GM12801 (cell line): Measurements from ENCODE around the gene MPEG1.

Experiments used
- CTCF ChIP-seq: IDR thresholded peaks from one replicate; pipeline ENCODE4 v1.5.1; 2011; ENCODE audit warnings: control low read depth; ENCODE audit not compliant: insufficient read length; ENCODE audit errors: extremely low read depth

MPEG1 gene, protein sequence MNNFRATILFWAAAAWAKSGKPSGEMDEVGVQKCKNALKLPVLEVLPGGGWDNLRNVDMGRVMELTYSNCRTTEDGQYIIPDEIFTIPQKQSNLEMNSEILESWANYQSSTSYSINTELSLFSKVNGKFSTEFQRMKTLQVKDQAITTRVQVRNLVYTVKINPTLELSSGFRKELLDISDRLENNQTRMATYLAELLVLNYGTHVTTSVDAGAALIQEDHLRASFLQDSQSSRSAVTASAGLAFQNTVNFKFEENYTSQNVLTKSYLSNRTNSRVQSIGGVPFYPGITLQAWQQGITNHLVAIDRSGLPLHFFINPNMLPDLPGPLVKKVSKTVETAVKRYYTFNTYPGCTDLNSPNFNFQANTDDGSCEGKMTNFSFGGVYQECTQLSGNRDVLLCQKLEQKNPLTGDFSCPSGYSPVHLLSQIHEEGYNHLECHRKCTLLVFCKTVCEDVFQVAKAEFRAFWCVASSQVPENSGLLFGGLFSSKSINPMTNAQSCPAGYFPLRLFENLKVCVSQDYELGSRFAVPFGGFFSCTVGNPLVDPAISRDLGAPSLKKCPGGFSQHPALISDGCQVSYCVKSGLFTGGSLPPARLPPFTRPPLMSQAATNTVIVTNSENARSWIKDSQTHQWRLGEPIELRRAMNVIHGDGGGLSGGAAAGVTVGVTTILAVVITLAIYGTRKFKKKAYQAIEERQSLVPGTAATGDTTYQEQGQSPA

DNA sequence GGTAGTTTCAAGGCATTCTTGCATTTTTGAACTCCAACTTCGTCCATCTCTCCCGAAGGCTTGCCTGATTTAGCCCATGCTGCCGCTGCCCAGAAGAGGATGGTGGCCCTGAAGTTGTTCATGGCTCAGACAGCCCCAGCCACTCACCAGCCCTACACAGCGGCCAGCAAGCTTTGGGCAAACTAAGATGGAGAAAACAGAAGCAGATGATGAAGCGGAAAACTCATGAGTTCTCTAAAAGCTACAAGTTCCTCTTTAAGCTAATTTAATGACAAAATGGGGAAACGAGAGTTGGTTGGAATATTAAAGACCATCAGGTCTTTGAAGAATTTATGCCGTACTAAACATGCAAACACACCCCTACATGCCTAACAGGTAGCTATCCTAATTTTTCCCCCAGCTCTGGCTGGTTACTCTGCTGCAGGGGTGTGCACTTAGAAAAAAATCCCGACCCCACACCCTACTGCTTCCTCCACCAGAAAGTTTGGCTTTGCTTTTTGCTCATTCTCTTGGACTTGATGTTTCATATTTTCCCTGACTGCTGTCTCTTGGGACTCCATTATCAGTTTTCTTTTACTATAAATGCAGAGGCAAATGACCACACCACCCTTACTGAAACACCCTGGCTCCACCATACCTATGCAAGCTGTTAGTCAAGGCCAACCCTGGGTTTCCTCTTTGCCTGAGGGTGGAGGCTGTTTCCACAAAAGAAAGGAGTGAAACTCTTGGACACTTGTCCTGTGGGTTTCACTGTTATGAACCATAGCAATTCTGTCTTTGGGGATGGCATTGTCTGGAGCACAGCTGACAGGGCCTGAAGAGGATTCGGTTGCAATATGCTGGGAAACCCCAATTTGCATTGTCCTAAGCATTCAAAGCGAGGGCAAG is at the start of gene MPEG1:
Gene MPEG1 (minus strand): TSS at position 184 of the 888 bp plus-strand sequence. CDS start 62 bp downstream, at position 122.
- no peak for TF ChIP-seq CTCF

DNA sequence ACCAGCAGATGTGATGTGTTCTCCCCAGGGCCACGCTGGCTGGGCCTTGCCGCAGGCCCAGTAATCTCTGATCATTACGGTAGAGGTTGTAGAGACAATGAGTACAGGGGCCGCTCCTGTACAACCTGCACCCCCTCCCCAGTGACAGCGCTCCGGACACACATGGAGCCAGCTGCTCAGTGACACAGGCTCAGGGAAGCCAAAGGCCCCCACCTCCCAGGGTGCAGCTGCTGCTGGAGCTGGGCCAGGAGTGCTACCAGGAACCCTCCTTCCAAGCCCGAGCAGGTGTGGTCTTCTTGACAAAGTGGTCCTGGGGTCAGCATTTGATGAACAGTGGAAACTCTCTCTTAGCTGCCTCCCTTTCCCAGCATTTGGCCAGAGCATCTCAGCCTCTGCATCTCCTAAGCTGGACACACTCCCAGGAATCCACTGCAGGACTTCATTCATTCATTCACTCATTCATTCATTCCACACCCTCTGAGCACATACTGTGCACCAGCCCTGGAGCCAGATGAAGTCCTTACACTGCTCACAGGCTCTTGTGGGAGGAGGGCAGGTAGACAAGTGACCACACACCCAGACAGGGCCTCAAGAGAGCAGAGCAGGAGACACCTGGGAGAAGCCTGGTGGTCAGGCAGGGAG is 49.6 kb upstream of the MPEG1 start:
- TF ChIP-seq CTCF = no peak

GRCh38 chr11:59261150-59261549 is 48.4 kb upstream of the MPEG1 start:
- no peak for TF ChIP-seq CTCF

- no peak for TF ChIP-seq CTCF
These were observed 47.2 kb upstream of the MPEG1 start for GRCh38 chr11:59259867-59260475.

GRCh38 chr11:59259047-59259446 is 46.3 kb upstream of the MPEG1 start:
- TF ChIP-seq CTCF = no peak

DNA sequence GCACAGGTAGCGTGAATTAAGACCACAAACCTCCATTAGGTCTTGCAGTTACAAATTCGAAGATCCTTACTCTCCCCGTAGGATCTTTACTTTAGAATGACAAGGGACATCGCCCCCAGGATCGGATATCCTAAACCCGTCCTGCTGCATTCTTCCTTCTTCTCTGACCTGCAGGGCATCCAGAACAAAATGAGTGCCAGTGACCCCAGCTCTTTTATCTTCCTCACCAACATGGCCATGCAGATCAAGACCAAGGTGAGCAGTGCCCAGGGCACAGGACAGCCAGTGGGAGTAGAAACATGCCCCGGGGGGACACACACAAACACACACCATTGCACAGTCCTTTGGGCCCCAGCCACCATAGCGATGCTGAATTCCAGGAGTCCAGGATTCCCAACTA is 42.6 kb upstream of the MPEG1 start:
- no peak for TF ChIP-seq CTCF
